ENCODE results near the gene YY1.
"Not testable (repeated sequence)": the region's sequence is repeated elsewhere in the genome, so short reads cannot be mapped to it uniquely, and the experiment has no call there.

Gene YY1

GRCh38 chr14:100289916-100290606 is 51.1 kb downstream of the YY1 start:
- no peak for TF ChIP-seq GATA1 (IDR thresholded peaks at IDR 0.05; ENCODE audit: low read depth, low read length)
- DNase-seq, result peak in 1 of 2 experiments; percentile 38

- TF ChIP-seq POLR2A (IDR thresholded peaks at IDR 0.05; ENCODE audit: low read length), result no peak
- no peak for TF ChIP-seq GATA1 (IDR thresholded peaks at IDR 0.05; ENCODE audit: low read depth, low read length)
- peak in 1 of 2 experiments; percentile 55 for DNase-seq
These were observed 51.8 kb downstream of the YY1 start for GRCh38 chr14:100290607-100291304.

GRCh38 chr14:100291305-100292075 is 52.5 kb downstream of the YY1 start:
- TF ChIP-seq GATA1 (IDR thresholded peaks at IDR 0.05; ENCODE audit: low read depth, low read length), result no peak
- TF ChIP-seq POLR2A (IDR thresholded peaks at IDR 0.05; ENCODE audit: low read length), result no peak
- no peak for DNase-seq

- DNase-seq, result no peak
- no peak for TF ChIP-seq POLR2A (IDR thresholded peaks at IDR 0.05; ENCODE audit: low read length)
- TF ChIP-seq GATA1 (IDR thresholded peaks at IDR 0.05; ENCODE audit: low read depth, low read length), result no peak
These were observed 53.4 kb downstream of the YY1 start for GRCh38 chr14:100292301-100292775.

GRCh38 chr14:100292776-100293461 is 54.0 kb downstream of the YY1 start:
- TF ChIP-seq POLR2A (IDR thresholded peaks at IDR 0.05; ENCODE audit: low read length) (no peak), GATA1 (IDR thresholded peaks at IDR 0.05; ENCODE audit: low read depth, low read length) (no peak)
- DNase-seq, result no peak

GRCh38 chr14:100293497-100294212 is 54.7 kb downstream of the YY1 start:
- TF ChIP-seq GATA1 (IDR thresholded peaks at IDR 0.05; ENCODE audit: low read depth, low read length) (no peak), POLR2A (IDR thresholded peaks at IDR 0.05; ENCODE audit: low read length) (no peak)
- no peak for DNase-seq

GRCh38 chr14:100294213-100294962 is 55.4 kb downstream of the YY1 start:
- no peak for DNase-seq
- TF ChIP-seq GATA1 (IDR thresholded peaks at IDR 0.05; ENCODE audit: low read depth, low read length) (no peak), POLR2A (IDR thresholded peaks at IDR 0.05; ENCODE audit: low read length) (no peak)

GRCh38 chr14:100294963-100295330 is 56.0 kb downstream of the YY1 start:
- no peak for DNase-seq
- TF ChIP-seq GATA1 (IDR thresholded peaks at IDR 0.05; ENCODE audit: low read depth, low read length) (no peak), POLR2A (IDR thresholded peaks at IDR 0.05; ENCODE audit: low read length) (no peak)

- DNase-seq, result no peak
- TF ChIP-seq GATA1 (IDR thresholded peaks at IDR 0.05; ENCODE audit: low read depth, low read length) (no peak), POLR2A (IDR thresholded peaks at IDR 0.05; ENCODE audit: low read length) (no peak)
These were observed 56.6 kb downstream of the YY1 start for GRCh38 chr14:100295376-100296105.

GRCh38 chr14:100296106-100296651 is 57.2 kb downstream of the YY1 start:
- DNase-seq, result no peak
- TF ChIP-seq GATA1 (IDR thresholded peaks at IDR 0.05; ENCODE audit: low read depth, low read length) (no peak), POLR2A (IDR thresholded peaks at IDR 0.05; ENCODE audit: low read length) (no peak)

- not testable (repeated sequence) for DNase-seq
These were observed 57.8 kb downstream of the YY1 start for GRCh38 chr14:100296729-100297128.
